WTC11 (cell line): ENCODE measurements around the gene IFI27. TPM values are rescaled to one million over a fixed set of nuclear protein-coding genes. Genes with fewer than 3 reads are reported as not detected.

Source experiments
- ATAC-seq: fragments of 200-7000 bp; cut with Tn5 transposase; 2 replicates; pipeline ENCODE4 v1.10.0; 2021; ENCODE audit warnings: mild to moderate bottlenecking, moderate library complexity
- CTCF ChIA-PET: fragments of 300-600 bp; sonication (Branson Sonifier 250); formaldehyde crosslinking; loops from one replicate; lab custom pipeline; 2021; ENCODE audit warnings: antibody characterized with exemption; lab: Charles Lee
- POLR2A ChIA-PET: fragments of 350-600 bp; sonication (Branson Sonifier 250); formaldehyde crosslinking; loops from one replicate; lab custom pipeline; 2021; ENCODE audit warnings: antibody characterized with exemption; lab: Charles Lee
- DNase-seq: peaks from one replicate; pipeline ENCODE4 v3.0.0; 2021; ENCODE audit warnings: low spot score
- H3K27ac Mint-ChIP-seq: 2 replicates; pipeline ENCODE4 v1.8.0; 2021; ENCODE audit warnings: mixed read lengths
- H3K27me3 Mint-ChIP-seq: 2 replicates; pipeline ENCODE4 v1.8.0; 2021; ENCODE audit warnings: low read depth, mild to moderate bottlenecking, moderate library complexity, mixed read lengths
- H3K36me3 Mint-ChIP-seq: 2 replicates; pipeline ENCODE4 v1.8.0; 2021; ENCODE audit warnings: mixed read lengths
- H3K4me1 Mint-ChIP-seq: 2 replicates; pipeline ENCODE4 v1.8.0; 2022; ENCODE audit warnings: mixed read lengths
- H3K4me3 Mint-ChIP-seq: 2 replicates; pipeline ENCODE4 v1.8.0; 2021; ENCODE audit warnings: mild to moderate bottlenecking, moderate library complexity, mixed read lengths
- H3K9me3 Mint-ChIP-seq: 2 replicates; pipeline ENCODE4 v1.8.0; 2021; ENCODE audit warnings: mixed read lengths
- AR ChIP-seq: fragments of 250-450 bp; sonication (Bioruptor Pico); IDR thresholded peaks from 2 replicates; pipeline ENCODE4 v1.9.0; 2021; ENCODE audit warnings: mild to moderate bottlenecking
- ATF1 ChIP-seq: sonication (generic); formaldehyde crosslinking; IDR thresholded peaks from 2 replicates; pipeline ENCODE4 v1.8.1; 2023; ENCODE audit warnings: mild to moderate bottlenecking, moderate library complexity, missing genetic modification reagents
- ATF3 ChIP-seq: sonication (generic); formaldehyde crosslinking; conservative IDR thresholded peaks from 2 replicates; pipeline ENCODE4 v1.8.1; 2022; ENCODE audit warnings: mild to moderate bottlenecking, missing genetic modification reagents
- CREM ChIP-seq: sonication (generic); formaldehyde crosslinking; IDR thresholded peaks from 2 replicates; pipeline ENCODE4 v1.8.1; 2022; ENCODE audit warnings: mild to moderate bottlenecking, missing genetic modification reagents, moderate library complexity
- EMX1 ChIP-seq: fragments of 250-450 bp; sonication (Bioruptor Pico); IDR thresholded peaks from 2 replicates; pipeline ENCODE4 v1.8.0; 2021; ENCODE audit warnings: mild to moderate bottlenecking
- ERG ChIP-seq: fragments of 250-450 bp; sonication (Bioruptor Pico); IDR thresholded peaks from 2 replicates; pipeline ENCODE4 v1.8.0; 2021; ENCODE audit warnings: mild to moderate bottlenecking
- GTF2I ChIP-seq: fragments of 250-450 bp; sonication (Bioruptor Pico); conservative IDR thresholded peaks from 2 replicates; pipeline ENCODE4 v1.4.0; 2021; ENCODE audit warnings: mild to moderate bottlenecking
- MLX ChIP-seq: sonication (generic); formaldehyde crosslinking; IDR thresholded peaks from 2 replicates; pipeline ENCODE4 v1.8.1; 2023; ENCODE audit warnings: mild to moderate bottlenecking, missing genetic modification reagents, moderate library complexity
- MYBL2 ChIP-seq: sonication (generic); formaldehyde crosslinking; IDR thresholded peaks from 2 replicates; pipeline ENCODE4 v1.8.1; 2023; ENCODE audit warnings: mild to moderate bottlenecking, moderate library complexity, missing genetic modification reagents
- NFE2L1 ChIP-seq: sonication (generic); formaldehyde crosslinking; IDR thresholded peaks from 2 replicates; pipeline ENCODE4 v1.8.1; 2023; ENCODE audit warnings: missing genetic modification reagents
- PRDM15 ChIP-seq: sonication (generic); formaldehyde crosslinking; IDR thresholded peaks from 2 replicates; pipeline ENCODE4 v1.8.0; 2022; ENCODE audit warnings: missing genetic modification reagents
- SMAD3 ChIP-seq: sonication (generic); formaldehyde crosslinking; IDR thresholded peaks from 2 replicates; pipeline ENCODE4 v1.8.0; 2022; ENCODE audit warnings: missing genetic modification reagents, mild to moderate bottlenecking, borderline replicate concordance
- STAT6 ChIP-seq: sonication (generic); formaldehyde crosslinking; conservative IDR thresholded peaks from 2 replicates; pipeline ENCODE4 v1.8.1; 2023; ENCODE audit warnings: mild to moderate bottlenecking, low read depth, missing genetic modification reagents, moderate library complexity
- TCF7 ChIP-seq: sonication (generic); formaldehyde crosslinking; IDR thresholded peaks from 2 replicates; pipeline ENCODE4 v1.8.0; 2022; ENCODE audit warnings: mild to moderate bottlenecking, low read depth, missing genetic modification reagents, moderate library complexity
- total RNA-seq: library from RNA; stranded (reverse); gene quantifications from 3 replicates; pipeline ENCODE4 v1.2.3, GENCODE V29; 2021

The IFI27 gene
- total RNA-seq, 1 experiment from 2014 or later, result 1.8 TPM

GRCh38 chr14:94109915-94110250, 653 bp upstream of the IFI27 start:
- DNase-seq (no peak), ATAC-seq (no peak)
- TF ChIP-seq EMX1 (CRISPR knock-in tag), result no peak
- no peak for TF ChIP-seq ERG (CRISPR knock-in tag)
- TF ChIP-seq MYBL2 (CRISPR knock-in tag), result no peak
- TF ChIP-seq STAT6, result no peak
- TF ChIP-seq SMAD3 (CRISPR knock-in tag), result no peak
- no peak for TF ChIP-seq ATF1 (CRISPR knock-in tag)
- TF ChIP-seq NFE2L1 (CRISPR knock-in tag), result no peak
- TF ChIP-seq AR (CRISPR knock-in tag), result no peak
- no peak for TF ChIP-seq MLX (CRISPR knock-in tag)
- no peak for TF ChIP-seq PRDM15 (CRISPR knock-in tag)
- no peak for TF ChIP-seq ATF3 (CRISPR knock-in tag)
- no peak for TF ChIP-seq GTF2I (CRISPR knock-in tag)
- TF ChIP-seq CREM (CRISPR knock-in tag), result no peak
- TF ChIP-seq TCF7 (CRISPR knock-in tag), result no peak
- Mint-ChIP-seq H3K27me3 (no peaks in the 10 kb centered on the region), H3K36me3 (no peaks in the 10 kb centered on the region), H3K4me1 (peaks cover 14% of the 10 kb centered on the region; the same call in 1 of the 2 replicates), H3K4me3 (no peak overlapping the region), H3K27ac (no peak overlapping the region), H3K9me3 (no peaks in the 10 kb centered on the region)
- ChIA-PET POLR2A (no interaction called here), CTCF (interaction anchor here (2.2 to 3.0 kb wide), 2 partner anchors 27 to 74 kb away, joined by 5 to 14 read pairs; no protein-coding TSS in a partner anchor)
